DMS79 treated with DMSO at 0.1 percent for 48 hours (cell line): ENCODE data around the gene PAXX.

Source experiments
- DNase-seq: peaks from one replicate; lab custom pipeline; 2025; lab: John Stamatoyannopoulos, UW

Gene PAXX

GRCh38 chr9:136991993-136992818 is at the start of gene PAXX:
Gene PAXX (plus strand): TSS chr9:136992422. CDS start chr9:136992444, 22 bp downstream.
- DNase-seq: peak; percentile 27

GRCh38 chr9:136942881-136943230 is 49.4 kb upstream of the PAXX start:
- no peak for DNase-seq

- DNase-seq: no peak
Measured at GRCh38 chr9:136943291-136944211, 48.7 kb upstream of the PAXX start.

- DNase-seq: no peak
Measured at GRCh38 chr9:136944212-136944518, 48.1 kb upstream of the PAXX start.

GRCh38 chr9:136944519-136945332 is 47.5 kb upstream of the PAXX start, which contains the start of the genes C8G and FBXW5:
Gene C8G (plus strand): TSS chr9:136945243. CDS start chr9:136945321, 78 bp downstream.
Gene FBXW5 (minus strand): TSS chr9:136944738. CDS start chr9:136944083, 655 bp downstream.
- DNase-seq: peak; percentile 89

- no peak for DNase-seq
Measured at GRCh38 chr9:136945333-136946227, 46.6 kb upstream of the PAXX start.

GRCh38 chr9:136946228-136947027 is 45.8 kb upstream of the PAXX start:
- DNase-seq: no peak

GRCh38 chr9:136947028-136947891 is 45.0 kb upstream of the PAXX start:
- DNase-seq: no peak

- DNase-seq: no peak
Measured at GRCh38 chr9:136947955-136948510, 44.2 kb upstream of the PAXX start.

- DNase-seq: peak; percentile 70
Measured at GRCh38 chr9:136949239-136949816, 42.9 kb upstream of the PAXX start.

GRCh38 chr9:136949817-136950655 is 42.2 kb upstream of the PAXX start:
- DNase-seq: peak; percentile 90

- DNase-seq: no peak
Measured at GRCh38 chr9:136950656-136951276, 41.5 kb upstream of the PAXX start.

GRCh38 chr9:136951541-136952320 is 40.5 kb upstream of the PAXX start, which contains the start of gene LCN12:
Gene LCN12 (plus strand): TSS chr9:136952273. CDS start chr9:136952328, 55 bp downstream.
- DNase-seq: peak; percentile 38

- peak; percentile 38 for DNase-seq
Measured at GRCh38 chr9:136952321-136952850, 39.8 kb upstream of the PAXX start.

GRCh38 chr9:136952876-136953770 is 39.1 kb upstream of the PAXX start:
- no peak for DNase-seq
